Muscle of arm (tissue), 12 donors: Measurements from ENCODE around the gene FBLN2. TPM values are rescaled to one million over a fixed set of nuclear protein-coding genes. Genes with fewer than 3 reads are reported as not detected.
A peak's percentile ranks its signal among the peaks of the same experiment; 100 is the strongest.

Source experiments
- DNase-seq: peaks from one replicate; pipeline ENCODE4 v3.0.0-alpha.2; 2013
- polyA plus RNA-seq, 12 donors: library from polyadenylated mRNA; unstranded; fragments of 120-200 nt; gene quantifications; one replicate each; pipeline ENCODE4 v1.2.1, GENCODE V29; 2013; ENCODE audit not compliant: insufficient read length in 12 of 12

FBLN2 gene
- polyA plus RNA-seq, 12 donors = 24.1 to 106 (median 44.3) TPM; not detected in 1

DNA sequence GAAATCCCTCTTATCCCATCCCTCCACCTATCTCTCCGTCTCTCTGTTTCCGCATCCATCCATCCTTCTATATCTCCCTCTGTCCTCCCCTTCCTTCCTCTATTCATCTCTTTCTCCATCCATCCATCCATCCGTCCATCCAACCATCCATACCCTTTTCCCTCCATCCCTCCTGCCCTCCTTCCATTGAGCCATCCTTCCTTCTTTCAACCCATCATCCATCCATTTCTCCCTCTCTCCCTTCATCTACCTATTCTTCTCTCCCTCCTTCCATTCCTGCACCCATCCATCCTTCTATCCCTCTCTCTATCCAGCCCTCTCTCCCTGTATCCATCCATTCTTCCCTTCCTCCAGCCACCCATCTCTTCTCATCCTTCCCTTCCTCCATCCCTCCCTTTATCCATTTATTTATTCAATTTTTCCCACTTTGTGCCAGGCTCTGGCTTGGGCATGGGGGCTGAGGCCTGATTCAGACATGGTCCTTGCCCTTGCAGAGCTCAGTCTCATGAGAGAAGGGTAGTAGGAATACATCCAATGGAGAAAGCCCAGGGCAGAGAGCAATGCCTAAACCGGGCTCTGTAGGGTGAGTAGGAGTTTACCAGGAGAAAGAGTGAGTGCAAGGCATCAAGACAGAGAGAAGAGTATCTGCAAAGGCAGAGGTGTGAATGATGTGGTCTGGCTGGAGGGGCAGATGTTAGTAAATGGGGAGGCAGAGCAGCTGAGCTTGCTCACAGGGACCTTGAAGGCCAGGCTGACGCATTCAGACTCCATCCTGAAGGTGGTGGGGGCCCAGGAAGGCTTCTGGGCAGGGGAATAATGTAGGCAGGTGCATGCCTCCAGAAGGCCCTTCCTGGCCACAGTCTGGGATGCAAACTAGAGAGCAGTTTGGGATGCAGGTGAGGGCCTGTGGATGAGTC, 19.5 kb upstream of the FBLN2 start:
- no peak for DNase-seq

DNA sequence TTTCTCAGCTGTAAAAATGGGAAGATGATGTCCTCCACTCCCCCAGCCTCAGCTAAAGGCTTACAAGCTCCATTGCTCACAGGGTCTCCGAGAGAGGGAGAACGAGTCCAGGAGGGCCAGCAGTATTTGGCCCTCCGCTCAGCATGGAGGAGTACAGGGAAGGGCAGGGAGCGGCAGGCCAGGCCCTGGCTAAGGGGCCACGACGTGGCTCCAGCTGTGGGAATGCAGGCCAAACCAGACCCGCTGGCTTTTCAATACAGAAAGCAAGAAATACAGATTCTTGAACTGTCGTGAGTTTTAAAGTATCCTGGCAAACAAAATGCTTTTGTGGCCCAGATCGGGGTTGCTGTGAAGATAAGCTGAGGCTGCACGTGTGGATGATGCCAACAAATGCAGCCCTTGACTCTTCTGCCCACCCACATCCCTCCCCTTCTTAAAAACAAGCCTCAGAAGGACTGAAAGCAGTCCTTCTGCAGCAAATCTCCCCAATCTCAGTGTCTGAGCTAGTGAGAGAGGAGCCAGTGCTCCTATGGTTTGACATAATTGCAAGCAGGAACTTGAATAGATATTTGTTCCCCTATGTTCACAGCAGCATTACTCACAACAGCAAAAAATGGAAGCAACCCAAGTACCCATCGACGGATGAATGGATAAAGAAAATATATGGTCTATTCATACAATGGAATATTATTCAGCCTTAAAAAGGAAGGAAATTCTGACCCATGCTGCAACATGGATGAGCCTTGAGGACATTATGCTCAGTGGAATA, 18.5 kb upstream of the FBLN2 start:
- no peak for DNase-seq

GRCh38 chr3:13532085-13532484, 16.8 kb upstream of the FBLN2 start:
- no peak for DNase-seq

- DNase-seq = no peak
These were observed 16.3 kb upstream of the FBLN2 start for GRCh38 chr3:13532631-13533030.

- DNase-seq = no peak
These were observed 15.0 kb upstream of the FBLN2 start for GRCh38 chr3:13533885-13534301.

DNA sequence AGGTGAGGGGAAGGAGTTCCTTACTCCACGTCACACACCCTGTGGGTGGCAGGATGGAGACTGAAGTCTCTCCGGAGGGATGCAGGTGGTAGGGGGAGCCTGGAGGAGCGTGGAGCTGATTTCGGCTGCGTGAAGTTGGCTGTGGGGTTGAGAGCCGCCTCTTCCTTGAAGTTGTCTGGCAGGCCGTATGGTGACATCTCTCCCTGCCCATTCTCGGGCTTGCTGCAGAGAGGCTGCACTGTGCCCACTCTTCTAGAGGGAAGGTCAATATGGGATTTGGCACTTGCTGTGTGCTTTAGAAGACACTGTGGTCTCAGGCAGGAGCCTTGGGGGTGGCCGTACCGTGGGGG, 13.4 kb upstream of the FBLN2 start:
- no peak for DNase-seq

- DNase-seq = no peak
These were observed 13.0 kb upstream of the FBLN2 start for GRCh38 chr3:13535905-13536304.

DNA sequence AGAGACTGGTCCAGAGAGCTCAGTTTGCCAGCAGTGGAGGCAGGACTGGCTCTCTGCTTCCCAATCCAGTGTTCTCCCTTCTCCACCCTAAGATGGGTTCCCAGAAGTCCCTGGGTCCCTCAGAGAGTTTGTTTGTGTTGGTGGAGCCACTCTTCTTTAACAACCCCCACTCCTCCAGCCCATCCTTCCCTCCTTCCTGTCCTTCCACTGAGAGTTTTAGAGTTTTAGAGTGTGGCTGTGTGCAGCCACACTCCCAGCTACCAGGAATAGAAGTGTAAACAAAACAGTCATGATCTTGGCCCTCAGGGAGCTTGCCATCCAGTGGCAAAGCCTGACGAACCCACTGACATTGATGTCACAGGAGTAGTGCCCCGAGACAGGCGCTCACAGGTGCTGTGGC, 12.5 kb upstream of the FBLN2 start:
- no peak for DNase-seq

DNA sequence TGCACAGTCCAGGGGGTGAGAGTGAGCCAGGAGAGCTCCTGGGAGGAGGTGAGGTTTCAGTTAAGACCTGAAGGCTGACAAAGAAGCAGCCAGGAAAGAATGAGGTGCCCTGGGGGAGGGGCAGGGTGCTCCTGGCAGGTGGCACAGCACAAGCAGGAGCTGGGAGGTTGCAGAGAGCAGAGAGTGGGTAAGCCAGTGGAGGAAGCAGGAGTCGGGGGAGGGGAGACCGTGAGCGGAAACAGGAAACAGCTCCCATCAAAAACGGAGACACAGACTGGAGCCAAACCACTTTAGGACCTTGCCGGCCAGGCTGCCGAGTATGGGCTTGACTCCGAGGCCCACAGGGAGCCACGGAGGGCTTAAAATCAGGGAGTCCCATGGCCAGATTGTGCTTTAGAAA, 12.1 kb upstream of the FBLN2 start:
- no peak for DNase-seq

- no peak for DNase-seq
These were observed 11.5 kb upstream of the FBLN2 start for GRCh38 chr3:13537244-13537908.

DNA sequence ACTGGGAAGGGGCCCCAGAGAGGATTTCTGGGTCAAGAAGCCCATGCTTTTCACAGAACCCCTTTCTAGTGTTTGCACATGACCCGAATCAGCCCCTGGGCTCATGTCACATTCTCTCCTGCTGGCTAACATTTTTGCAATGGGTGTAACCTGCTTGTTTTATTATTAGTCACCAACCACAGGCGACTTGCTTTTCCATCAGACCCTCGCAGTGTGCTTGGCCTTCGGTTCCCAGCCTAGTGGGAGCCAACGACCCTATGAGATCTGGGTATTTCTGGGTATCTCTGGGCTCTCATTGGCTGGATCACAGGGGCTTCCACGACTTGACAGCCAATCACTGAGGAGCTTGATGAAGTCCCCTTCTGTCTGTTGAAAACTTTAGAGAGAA, 11.0 kb upstream of the FBLN2 start:
- no peak for DNase-seq

DNA sequence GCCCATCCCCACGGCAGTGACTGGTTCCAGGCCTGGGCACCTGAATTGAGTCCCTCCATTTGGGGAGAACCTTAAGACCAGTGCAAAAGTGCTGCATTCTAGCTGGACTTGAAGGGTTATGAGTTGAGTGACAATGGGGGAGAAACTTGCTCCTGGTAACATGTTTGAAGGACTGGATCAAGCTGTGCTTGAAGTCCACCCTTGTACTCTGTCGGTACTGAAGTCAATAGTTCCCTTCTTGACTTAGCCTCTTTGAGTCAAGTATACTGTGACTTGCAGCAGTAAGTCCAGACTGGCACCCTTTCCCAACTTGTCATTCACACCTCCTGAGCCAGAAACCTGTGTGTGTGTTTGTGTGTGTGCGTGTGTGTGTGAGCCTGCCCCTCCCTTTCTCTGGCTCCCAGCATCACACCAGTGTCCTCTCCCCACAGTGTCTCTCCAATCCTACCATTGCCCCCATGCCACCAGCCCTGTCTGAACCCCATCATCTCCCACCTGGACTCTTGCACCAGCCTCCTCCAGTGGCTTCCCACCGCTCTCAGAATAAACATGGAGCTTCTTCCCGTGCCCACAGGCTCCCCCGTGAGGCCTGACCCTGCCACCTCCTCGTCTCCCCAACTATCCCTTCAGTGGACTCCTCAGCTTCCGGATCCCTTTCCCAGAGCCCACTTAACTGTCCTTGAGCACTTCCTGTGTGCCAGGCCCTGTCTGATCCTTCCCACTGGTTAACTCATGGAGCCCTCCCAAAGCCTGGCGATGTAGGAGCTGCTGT, 10.2 kb upstream of the FBLN2 start:
- DNase-seq = no peak

DNA sequence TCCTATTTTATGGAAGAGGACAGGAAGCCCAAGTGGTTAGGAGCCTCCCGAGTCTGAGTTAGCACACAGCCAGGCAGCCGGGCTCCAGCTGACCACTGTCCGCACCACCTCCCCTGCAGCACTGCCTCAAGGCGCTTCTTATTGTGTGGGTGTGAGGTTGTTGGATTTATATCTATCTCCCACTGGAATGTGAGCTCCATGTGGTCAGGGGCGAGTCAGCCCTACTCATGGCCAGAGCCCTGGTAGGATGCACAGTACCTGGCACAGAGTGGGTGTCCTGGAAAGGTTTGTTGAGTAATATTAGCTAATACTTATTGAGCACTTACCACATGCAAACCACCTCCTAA, 9.7 kb upstream of the FBLN2 start:
- DNase-seq = no peak

DNA sequence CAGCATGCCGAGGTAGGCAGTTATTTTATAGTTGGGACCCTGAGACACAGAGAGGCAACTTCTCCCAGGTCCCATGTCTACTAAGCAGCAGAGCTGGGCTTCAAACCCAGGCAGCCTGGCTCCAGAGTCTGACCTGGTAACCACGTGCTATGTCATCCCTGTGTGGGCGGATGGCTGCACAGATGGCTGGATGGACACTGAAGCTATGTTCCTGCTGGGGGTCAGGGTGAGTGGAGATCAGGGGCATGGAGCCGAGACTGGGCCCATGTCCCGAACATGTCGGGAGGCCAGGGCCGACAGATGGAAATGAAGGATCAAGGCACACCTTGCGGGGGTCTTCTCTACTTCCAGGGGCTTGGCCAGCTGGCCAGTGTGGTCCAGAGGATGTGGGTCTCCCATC, 9.3 kb upstream of the FBLN2 start:
- no peak for DNase-seq

DNA sequence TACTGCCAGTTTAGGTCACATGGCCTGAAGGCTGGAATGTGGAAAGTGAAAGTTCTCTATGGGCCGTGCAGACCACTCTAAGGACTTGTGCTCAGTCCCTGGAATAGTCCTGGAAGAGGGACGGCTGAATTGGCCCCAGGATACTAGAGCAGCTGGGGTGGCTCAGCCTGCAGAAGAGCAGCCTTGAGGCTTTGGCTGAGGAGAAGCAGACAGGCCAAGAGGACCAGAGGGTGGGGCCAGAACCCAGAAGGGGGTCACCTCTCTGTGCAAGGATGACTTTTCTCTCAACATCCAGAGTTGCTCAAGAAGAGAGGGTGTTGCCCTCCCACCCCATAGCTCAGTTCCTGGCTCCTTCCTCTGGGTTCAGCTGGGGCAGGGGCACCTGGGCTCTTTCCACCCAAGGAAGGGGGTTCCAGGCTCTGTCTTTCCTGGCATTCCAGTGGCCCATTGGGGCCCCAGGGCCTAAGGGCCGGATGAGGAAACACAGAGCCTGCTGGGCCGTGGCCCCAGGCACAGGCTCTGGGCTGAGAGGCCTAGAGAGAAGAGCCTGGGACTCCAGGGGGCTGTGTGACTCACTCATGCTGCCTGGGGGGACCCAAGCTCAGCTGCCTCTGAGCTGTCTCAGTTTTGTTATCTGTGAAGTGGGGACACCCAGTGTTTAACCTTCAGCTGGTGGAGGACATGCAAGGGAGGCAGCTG, 8.5 kb upstream of the FBLN2 start:
- DNase-seq = no peak

GRCh38 chr3:13541691-13542090, 7.2 kb upstream of the FBLN2 start:
- DNase-seq = no peak

DNA sequence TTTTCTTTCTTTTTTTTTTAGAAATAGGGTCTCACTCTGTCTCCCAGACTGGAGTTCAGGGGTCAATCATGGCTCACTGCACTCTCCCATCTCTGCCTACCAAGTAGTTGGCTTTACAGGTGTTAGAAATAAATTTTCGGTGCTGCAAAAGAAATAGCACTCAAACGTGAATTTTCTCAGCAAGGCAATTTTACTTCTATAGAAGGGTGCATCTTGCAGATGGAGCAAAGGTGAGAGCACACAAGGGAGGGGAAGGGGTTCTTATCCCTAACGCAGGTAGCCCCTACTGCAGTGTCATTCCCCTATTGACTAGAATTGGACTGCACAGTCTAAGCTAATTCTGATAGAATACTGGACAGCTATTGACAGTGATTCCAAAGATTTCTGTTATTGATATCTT, 6.8 kb upstream of the FBLN2 start:
- no peak for DNase-seq

DNA sequence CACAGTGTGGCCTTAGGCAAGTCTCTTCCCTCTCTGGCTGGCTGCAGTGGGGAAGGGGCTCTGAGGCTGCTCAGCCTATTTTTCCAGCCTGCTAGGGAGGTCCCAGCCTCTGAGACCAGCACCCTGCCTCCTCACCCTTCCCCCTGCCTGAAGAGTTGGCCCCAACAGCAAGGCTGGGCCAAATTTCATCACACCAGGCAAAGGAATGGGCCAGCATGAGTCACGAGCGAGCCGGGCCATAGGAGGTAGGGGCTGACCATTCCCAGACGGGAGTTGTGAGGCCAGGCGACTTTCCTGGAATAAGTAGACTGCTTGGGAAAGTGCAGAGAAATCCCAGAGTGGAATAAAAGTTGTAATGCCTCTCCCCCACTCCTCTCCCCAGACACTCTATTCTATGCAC, 5.7 kb upstream of the FBLN2 start:
- DNase-seq = peak; percentile 53

- no peak for DNase-seq
These were observed 4.6 kb upstream of the FBLN2 start for GRCh38 chr3:13544293-13544831.

- DNase-seq = no peak
These were observed 3.8 kb upstream of the FBLN2 start for GRCh38 chr3:13544951-13545651.
